Mucosa of stomach (tissue), 1 donor: ENCODE results near the gene HOXB13.
"Not testable (repeated sequence)": the region's sequence is repeated elsewhere in the genome, so short reads cannot be mapped to it uniquely, and the experiment has no call there.

Experiments used
- H3K27me3 ChIP-seq: one replicate; pipeline ENCODE4 v1.7.0; 2013; ENCODE audit warnings: mild to moderate bottlenecking, low read length; ENCODE audit not compliant: control insufficient read depth, insufficient read depth
- H3K36me3 ChIP-seq: one replicate; pipeline ENCODE4 v1.7.0; 2013; ENCODE audit warnings: low read length; ENCODE audit not compliant: control insufficient read depth, insufficient read depth
- H3K4me1 ChIP-seq: one replicate; pipeline ENCODE4 v1.7.0; 2013; ENCODE audit warnings: mild to moderate bottlenecking, low read length; ENCODE audit not compliant: control insufficient read depth, insufficient read depth
- H3K4me3 ChIP-seq: one replicate; pipeline ENCODE4 v1.7.0; 2013; ENCODE audit warnings: low read length
- H3K9ac ChIP-seq: one replicate; pipeline ENCODE4 v1.7.0; 2013; ENCODE audit warnings: mild to moderate bottlenecking, low read length, moderate library complexity
- H3K9me3 ChIP-seq: one replicate; pipeline ENCODE4 v1.7.0; 2013; ENCODE audit warnings: mild to moderate bottlenecking, low read length, moderate library complexity; ENCODE audit not compliant: control insufficient read depth
- donor health status: Pancreatic carcinoma.

Gene HOXB13

GRCh38 chr17:48721009-48721402 lies 7.5 kb downstream of the HOXB13 start:
- Histone ChIP-seq H3K4me1 (peaks cover 30% of the 10 kb centered on the region), H3K36me3 (no peaks in the 10 kb centered on the region), H3K9ac (no peak overlapping the region), H3K9me3 (no peaks in the 10 kb centered on the region), H3K4me3 (no peak overlapping the region), H3K27me3 (peaks cover 97% of the 10 kb centered on the region)

DNA sequence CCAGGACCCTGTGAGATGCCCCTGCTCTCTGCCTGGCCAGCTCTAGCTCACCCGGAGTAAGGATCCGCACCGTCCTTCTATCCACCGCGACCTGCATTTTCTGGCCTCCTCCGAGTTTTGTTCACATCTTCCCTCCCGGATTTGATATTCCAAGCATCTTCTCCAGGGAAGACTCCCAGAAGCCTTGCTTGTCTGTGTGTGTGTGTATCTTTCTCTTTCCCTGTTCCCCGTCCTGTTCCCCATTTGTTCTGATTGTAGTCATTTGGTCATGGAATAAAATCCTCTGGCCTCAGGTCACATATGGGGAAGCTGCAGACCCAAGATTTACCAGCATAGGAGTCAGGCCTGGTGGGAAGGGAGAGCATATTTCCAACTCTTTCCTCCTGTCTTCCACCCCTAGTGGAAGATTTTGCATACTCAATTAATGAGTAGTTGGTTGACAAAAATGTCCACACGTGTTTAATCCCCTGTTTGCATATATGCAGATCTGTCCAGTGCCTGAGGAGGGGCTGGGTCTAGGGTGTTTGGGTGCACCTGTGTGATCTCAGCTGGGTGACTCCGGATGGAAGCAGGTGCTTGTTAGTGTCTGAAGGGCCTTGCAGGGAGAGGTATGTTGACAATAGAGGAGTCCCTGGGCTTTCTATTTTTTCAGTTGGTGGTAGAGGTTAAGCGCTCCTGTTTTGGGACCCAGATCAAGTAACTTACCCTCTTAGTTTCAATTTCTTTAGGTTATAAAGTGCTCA lies 8.1 kb downstream of the HOXB13 start:
- H3K27me3 ChIP-seq = peaks cover 95% of the 10 kb centered on the region
- H3K9me3 ChIP-seq = no peaks in the 10 kb centered on the region
- peaks cover 30% of the 10 kb centered on the region for H3K4me1 ChIP-seq
- H3K9ac ChIP-seq = no peak overlapping the region
- no peaks in the 10 kb centered on the region for H3K36me3 ChIP-seq
- no peak overlapping the region for H3K4me3 ChIP-seq

GRCh38 chr17:48719642-48720265 lies 8.8 kb downstream of the HOXB13 start:
- Histone ChIP-seq H3K4me3 (no peak overlapping the region), H3K9me3 (no peaks in the 10 kb centered on the region), H3K9ac (no peak overlapping the region), H3K36me3 (no peaks in the 10 kb centered on the region), H3K27me3 (peaks cover 92% of the 10 kb centered on the region), H3K4me1 (peaks cover 25% of the 10 kb centered on the region)

- Histone ChIP-seq H3K4me1 (peaks cover 17% of the 10 kb centered on the region), H3K4me3 (no peak overlapping the region), H3K9ac (no peak overlapping the region), H3K27me3 (peaks cover 87% of the 10 kb centered on the region), H3K36me3 (no peaks in the 10 kb centered on the region), H3K9me3 (no peaks in the 10 kb centered on the region)
Observed at GRCh38 chr17:48718761-48719641, 9.5 kb downstream of the HOXB13 start.

- Histone ChIP-seq H3K36me3 (no peaks in the 10 kb centered on the region), H3K9ac (no peak overlapping the region), H3K27me3 (peaks cover 83% of the 10 kb centered on the region), H3K9me3 (no peaks in the 10 kb centered on the region), H3K4me1 (peaks cover 10% of the 10 kb centered on the region), H3K4me3 (no peak overlapping the region)
Observed at GRCh38 chr17:48718227-48718760, 10.3 kb downstream of the HOXB13 start.

DNA sequence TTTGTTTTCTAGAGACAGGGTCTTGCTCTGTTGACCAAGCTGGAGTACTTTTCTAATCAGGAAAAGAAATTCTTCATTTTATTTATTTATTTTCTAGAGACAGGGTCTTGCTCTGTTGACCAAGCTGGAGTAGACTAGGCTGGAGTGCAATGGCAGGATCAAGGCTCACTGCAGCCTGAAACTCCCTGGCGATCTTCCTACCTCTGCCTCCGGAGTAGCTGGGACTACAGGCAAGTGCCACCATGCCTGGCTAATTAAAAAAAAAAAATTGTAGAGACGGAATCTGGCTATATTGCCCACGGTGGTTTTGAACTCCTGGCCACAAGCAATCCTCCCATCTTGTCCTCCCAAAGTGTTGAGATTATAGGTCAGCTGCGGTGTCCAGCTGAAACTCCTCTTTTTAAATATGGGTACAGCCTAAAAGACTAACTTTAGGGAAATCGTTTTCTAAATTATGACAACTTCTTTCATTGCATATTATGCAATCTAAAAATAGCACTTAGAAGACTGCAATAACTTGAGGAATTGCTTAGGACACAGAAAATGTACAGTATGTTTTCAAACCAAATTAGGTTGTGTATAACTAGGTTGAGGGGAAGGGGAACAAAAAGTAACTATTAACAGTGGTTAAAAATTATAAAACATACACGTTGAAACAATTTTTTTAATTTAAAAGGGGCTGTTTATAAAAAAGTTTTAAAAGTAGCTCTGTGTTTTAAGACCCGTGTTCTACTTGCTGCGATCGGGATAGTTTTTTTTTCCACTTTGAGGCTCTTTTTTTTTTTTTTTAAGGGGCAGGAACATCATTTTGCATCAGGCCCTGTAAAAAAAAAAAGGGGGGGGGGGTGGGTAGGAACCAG lies 11.0 kb downstream of the HOXB13 start:
- Histone ChIP-seq H3K36me3 (no peaks in the 10 kb centered on the region), H3K9me3 (no peaks in the 10 kb centered on the region), H3K4me3 (no peak overlapping the region), H3K27me3 (peaks cover 83% of the 10 kb centered on the region), H3K4me1 (peaks cover 10% of the 10 kb centered on the region), H3K9ac (no peak overlapping the region)

DNA sequence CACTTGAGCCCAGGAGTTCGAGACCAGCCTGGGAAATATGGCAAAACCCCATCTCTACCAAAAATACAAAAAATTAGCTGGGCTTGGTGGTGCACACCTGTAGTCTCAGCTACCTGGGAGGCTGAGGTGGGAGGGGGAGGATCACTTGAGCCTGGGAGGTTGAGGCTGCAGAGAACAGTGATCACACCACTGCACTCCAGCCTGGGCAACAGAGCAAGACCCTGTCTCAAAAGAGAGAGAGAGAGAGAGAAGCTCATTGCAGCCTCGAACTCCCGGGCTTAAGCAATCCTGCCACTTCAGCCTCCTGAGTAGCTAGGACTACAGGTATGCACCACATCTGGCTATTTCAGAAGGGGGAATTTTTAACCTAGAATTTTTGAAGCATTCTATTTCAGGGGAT lies 12.0 kb downstream of the HOXB13 start:
- not testable (repeated sequence) for H3K36me3 ChIP-seq

DNA sequence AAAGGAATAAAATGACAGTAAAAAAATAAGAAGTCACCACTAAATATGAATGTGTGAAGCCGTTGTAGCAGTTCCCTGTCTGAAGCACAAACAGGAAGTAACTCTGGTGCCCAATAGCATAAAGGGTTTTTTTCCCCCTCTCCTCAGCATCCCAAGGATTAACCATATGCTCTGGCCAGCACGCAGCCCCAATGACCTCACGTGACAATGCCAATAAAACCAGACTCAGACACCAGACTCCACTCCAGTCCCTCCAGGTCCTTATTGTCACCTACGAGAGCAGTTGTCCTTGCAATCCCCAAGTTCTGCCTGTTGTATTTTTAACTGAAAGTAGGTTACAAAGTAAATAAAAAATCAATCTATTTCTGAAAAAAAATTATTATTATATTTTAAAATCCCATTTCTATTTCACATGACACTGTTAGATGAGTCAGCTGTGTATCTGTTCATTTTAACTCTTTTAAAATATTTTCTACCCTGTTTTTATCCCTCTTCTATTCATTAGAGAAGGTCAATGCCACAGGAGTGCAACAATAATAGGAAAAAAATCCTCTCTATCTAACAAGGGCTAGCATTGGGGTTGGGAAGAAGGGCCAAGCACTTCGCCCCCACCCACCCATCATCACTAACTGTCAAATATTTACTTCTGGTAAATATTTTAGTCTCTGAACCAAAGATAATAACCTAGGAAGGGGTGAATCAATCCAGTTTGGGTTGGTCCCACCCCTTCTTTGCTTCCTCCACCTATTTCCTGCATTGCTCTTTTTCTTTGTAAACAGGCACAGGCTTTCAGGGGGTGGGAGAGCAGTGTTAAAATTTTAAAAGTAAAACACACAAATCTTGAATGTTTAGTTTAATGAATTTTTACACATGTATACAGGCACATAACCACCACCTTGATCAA lies 12.8 kb downstream of the HOXB13 start:
- H3K9ac ChIP-seq = no peak overlapping the region
- no peaks in the 10 kb centered on the region for H3K36me3 ChIP-seq
- H3K4me1 ChIP-seq = peaks cover 10% of the 10 kb centered on the region
- no peak overlapping the region for H3K4me3 ChIP-seq
- peaks cover 77% of the 10 kb centered on the region for H3K27me3 ChIP-seq
- H3K9me3 ChIP-seq = no peaks in the 10 kb centered on the region

More for the DNA sequence above, 12.0 kb downstream of the HOXB13 start:
- H3K9me3 ChIP-seq, H3K9ac ChIP-seq, H3K4me1 ChIP-seq, H3K4me3 ChIP-seq: not testable (repeated sequence)
- peaks cover 78% of the 10 kb centered on the region for H3K27me3 ChIP-seq

DNA sequence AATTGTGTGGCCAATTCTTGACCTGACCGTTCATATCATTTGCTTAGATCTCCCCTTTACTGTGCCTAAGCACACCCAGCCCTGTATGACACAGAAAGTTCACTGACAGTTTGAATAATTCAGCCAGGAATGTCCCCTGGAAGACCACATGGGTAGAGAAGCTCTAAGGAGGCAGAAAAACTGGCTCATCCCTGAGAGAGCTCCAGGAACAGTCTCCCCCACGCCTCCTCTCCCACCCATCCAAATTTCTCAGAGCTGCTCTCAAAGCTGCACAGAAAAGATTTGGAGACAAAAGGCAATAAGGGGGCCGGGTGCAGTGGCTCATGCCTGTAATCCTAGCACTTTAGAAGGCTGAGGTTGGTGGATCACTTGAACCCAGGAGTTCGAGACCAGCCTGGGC lies 17.4 kb downstream of the HOXB13 start:
- peaks cover 52% of the 10 kb centered on the region for H3K27me3 ChIP-seq
- H3K9ac ChIP-seq = no peak overlapping the region
- no peaks in the 10 kb centered on the region for H3K9me3 ChIP-seq
- H3K36me3 ChIP-seq = no peaks in the 10 kb centered on the region
- H3K4me1 ChIP-seq = no peaks in the 10 kb centered on the region
- H3K4me3 ChIP-seq = no peak overlapping the region

GRCh38 chr17:48704361-48705248 lies 23.9 kb downstream of the HOXB13 start:
- Histone ChIP-seq H3K4me3 (no peak overlapping the region), H3K4me1 (no peaks in the 10 kb centered on the region), H3K9ac (no peak overlapping the region), H3K9me3 (no peaks in the 10 kb centered on the region), H3K27me3 (peaks cover 41% of the 10 kb centered on the region), H3K36me3 (no peaks in the 10 kb centered on the region)
